Smooth muscle cell (in vitro differentiated cells): ENCODE data around the gene PKN1. TPM values are rescaled to one million over a fixed set of nuclear protein-coding genes. Genes with fewer than 3 reads are reported as not detected.

ENCODE experiments used
- DNase-seq: peaks from one replicate; lab custom pipeline; 2025; ENCODE audit not compliant: unreplicated experiment; lab: John Stamatoyannopoulos, UW
- H2AFZ ChIP-seq: fragments of 200-600 bp; sonication (generic); 2 replicates; pipeline ENCODE4 v1.6.0; 2016; ENCODE audit warnings: antibody characterized with exemption, low read depth, mild to moderate bottlenecking
- H3F3A ChIP-seq: fragments of 200-600 bp; sonication (generic); 2 replicates; pipeline ENCODE4 v1.6.0; 2017; ENCODE audit warnings: antibody characterized with exemption, low read depth
- H3K27ac ChIP-seq: fragments of 200-600 bp; sonication (generic); 2 replicates; pipeline ENCODE4 v1.5.1; 2016; ENCODE audit warnings: low read depth, mild to moderate bottlenecking
- H3K27me3 ChIP-seq: fragments of 200-600 bp; sonication (generic); 2 replicates; pipeline ENCODE4 v1.6.1; 2016; ENCODE audit warnings: low read depth, mild to moderate bottlenecking
- H3K36me3 ChIP-seq: fragments of 200-600 bp; sonication (generic); 2 replicates; pipeline ENCODE4 v1.5.1; 2016; ENCODE audit warnings: low read depth
- H3K4me1 ChIP-seq: fragments of 200-600 bp; sonication (generic); 2 replicates; pipeline ENCODE4 v1.5.1; 2016; ENCODE audit warnings: low read depth
- H3K4me2 ChIP-seq: fragments of 200-600 bp; sonication (generic); 2 replicates; pipeline ENCODE4 v1.6.0; 2016; ENCODE audit warnings: mild to moderate bottlenecking
- H3K4me3 ChIP-seq: fragments of 200-600 bp; sonication (generic); 2 replicates; pipeline ENCODE4 v1.5.1; 2016; ENCODE audit warnings: mild to moderate bottlenecking
- H3K79me2 ChIP-seq: fragments of 200-600 bp; sonication (generic); 2 replicates; pipeline ENCODE4 v1.6.0; 2016; ENCODE audit warnings: low read depth, mild to moderate bottlenecking
- H3K9ac ChIP-seq: fragments of 200-600 bp; sonication (generic); 2 replicates; pipeline ENCODE4 v1.6.0; 2016; ENCODE audit warnings: low read depth
- H3K9me3 ChIP-seq: fragments of 200-600 bp; sonication (generic); replicated peaks from 2 replicates; pipeline ENCODE4 v1.5.1; 2016; ENCODE audit warnings: low read depth
- H4K20me1 ChIP-seq: fragments of 200-600 bp; sonication (generic); 2 replicates; pipeline ENCODE4 v1.6.0; 2016; ENCODE audit warnings: low read depth
- WGBS: methylation state at CpG from one replicate; pipeline ENCODE4 v1.1.7; 2016; ENCODE audit warnings: low lambda C conversion rate; 5-methylcytosine and 5-hydroxymethylcytosine counted together
- polyA plus RNA-seq: library from polyadenylated mRNA; unstranded; fragments of >200 nt; fragmentation: Nextera tagmentation; extraction: Ambion mirVana; gene quantifications from 2 replicates; pipeline ENCODE4 v1.2.1, GENCODE V29; 2016
- total RNA-seq: library from RNA; depleted of rRNA; stranded (reverse); fragments of >200 nt; gene quantifications from 2 replicates; pipeline ENCODE4 v1.2.3, GENCODE V29; 2014
- TF ChIP-seq, protein P1 (sequence below): fragments of 200-600 bp; sonication (generic); IDR thresholded peaks from 2 replicates; pipeline ENCODE4 v1.5.1; 2017; ENCODE audit warnings: borderline replicate concordance, mild to moderate bottlenecking, antibody characterized with exemption; ENCODE audit not compliant: insufficient read depth, poor library complexity, severe bottlenecking

The PKN1 gene
- total and polyA plus RNA-seq, 2 experiments from 2014 or later, result 28.0 to 64.8 TPM

DNA sequence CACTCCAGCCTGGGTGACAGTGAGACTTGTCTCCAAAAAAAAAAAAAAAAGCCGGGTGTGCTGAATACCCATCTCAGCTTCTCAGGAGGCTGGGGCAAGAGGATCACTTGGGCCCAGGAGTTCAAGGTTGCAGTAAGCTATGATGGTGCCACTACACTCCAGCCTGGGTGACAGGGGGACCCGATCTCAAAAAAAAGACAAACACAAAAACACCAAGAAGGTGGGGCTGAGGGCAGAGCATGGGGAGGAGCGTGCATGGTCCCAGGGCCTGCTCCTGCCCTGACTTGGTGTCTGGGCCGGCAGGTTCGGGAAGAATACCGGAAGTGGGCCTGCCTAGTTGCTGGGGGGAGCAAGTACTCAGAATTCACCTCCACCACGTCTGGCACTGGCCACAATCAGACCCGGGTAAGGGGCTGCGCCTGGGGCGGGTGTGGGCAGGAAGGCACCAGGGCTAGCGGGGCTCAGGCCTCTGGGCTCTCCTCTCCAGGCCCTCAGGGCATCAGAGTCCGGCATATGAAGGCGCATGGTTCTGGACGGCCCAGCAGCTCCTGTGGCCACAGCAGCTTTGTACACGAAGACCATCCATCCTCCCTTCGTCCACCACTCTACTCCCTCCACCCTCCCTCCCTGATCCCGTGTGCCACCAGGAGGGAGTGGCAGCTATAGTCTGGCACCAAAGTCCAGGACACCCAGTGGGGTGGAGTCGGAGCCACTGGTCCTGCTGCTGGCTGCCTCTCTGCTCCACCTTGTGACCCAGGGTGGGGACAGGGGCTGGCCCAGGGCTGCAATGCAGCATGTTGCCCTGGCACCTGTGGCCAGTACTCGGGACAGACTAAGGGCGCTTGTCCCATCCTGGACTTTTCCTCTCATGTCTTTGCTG lies 25.3 kb upstream of the PKN1 start:
- Histone ChIP-seq H3K9ac (no peak overlapping the region), H3K27me3 (no peaks in the 10 kb centered on the region), H3K4me3 (no peak overlapping the region), H2AFZ (no peak overlapping the region), H3K36me3 (no peaks in the 10 kb centered on the region), H3K4me1 (no peaks in the 10 kb centered on the region), H3K79me2 (peaks cover 13% of the 10 kb centered on the region), H3K27ac (no peak overlapping the region), H3K9me3 (no peaks in the 10 kb centered on the region), H4K20me1 (peaks cover 35% of the 10 kb centered on the region), H3F3A (no peaks in the 10 kb centered on the region), H3K4me2 (no peak overlapping the region)
- TF ChIP-seq, protein P1, sequence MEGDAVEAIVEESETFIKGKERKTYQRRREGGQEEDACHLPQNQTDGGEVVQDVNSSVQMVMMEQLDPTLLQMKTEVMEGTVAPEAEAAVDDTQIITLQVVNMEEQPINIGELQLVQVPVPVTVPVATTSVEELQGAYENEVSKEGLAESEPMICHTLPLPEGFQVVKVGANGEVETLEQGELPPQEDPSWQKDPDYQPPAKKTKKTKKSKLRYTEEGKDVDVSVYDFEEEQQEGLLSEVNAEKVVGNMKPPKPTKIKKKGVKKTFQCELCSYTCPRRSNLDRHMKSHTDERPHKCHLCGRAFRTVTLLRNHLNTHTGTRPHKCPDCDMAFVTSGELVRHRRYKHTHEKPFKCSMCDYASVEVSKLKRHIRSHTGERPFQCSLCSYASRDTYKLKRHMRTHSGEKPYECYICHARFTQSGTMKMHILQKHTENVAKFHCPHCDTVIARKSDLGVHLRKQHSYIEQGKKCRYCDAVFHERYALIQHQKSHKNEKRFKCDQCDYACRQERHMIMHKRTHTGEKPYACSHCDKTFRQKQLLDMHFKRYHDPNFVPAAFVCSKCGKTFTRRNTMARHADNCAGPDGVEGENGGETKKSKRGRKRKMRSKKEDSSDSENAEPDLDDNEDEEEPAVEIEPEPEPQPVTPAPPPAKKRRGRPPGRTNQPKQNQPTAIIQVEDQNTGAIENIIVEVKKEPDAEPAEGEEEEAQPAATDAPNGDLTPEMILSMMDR, result no peak
- WGBS, result 95% methylated on average over 20 of the region's 20 CpGs
- DNase-seq, result no peak

DNA sequence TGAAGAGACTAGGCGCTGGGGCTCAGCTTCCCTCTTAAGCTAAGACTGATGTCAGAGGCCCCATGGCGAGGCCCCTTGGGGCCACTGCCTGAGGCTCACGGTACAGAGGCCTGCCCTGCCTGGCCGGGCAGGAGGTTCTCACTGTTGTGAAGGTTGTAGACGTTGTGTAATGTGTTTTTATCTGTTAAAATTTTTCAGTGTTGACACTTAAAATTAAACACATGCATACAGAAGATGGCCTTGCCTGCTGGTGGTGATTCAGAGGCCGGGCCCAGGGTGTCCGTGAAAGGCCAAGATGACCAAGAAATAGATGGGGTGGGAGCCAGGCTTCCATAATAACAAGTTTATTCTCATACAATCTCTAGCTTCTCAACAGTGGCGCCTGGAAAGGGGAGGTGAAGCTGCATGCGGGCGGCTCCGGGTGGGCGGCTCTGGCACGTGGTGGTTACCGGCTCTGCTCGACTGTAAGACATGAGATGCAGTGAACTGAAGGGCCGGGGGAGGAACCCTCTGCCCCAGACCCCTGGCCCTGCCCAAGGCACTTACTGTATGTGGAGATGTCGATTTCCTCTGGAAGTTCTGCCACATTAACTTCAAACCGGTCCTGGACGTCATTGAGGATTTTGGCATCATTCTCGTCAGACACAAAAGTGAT lies 24.5 kb upstream of the PKN1 start:
- no peak overlapping the region for H3K27ac ChIP-seq
- 95% methylated on average over 20 of the region's 20 CpGs for WGBS
- TF ChIP-seq, protein P1, result no peak
- H3F3A ChIP-seq, result no peaks in the 10 kb centered on the region
- DNase-seq, result no peak
- no peak overlapping the region for H3K4me2 ChIP-seq
- H3K9me3 ChIP-seq, result no peaks in the 10 kb centered on the region
- no peaks in the 10 kb centered on the region for H3K27me3 ChIP-seq
- H3K9ac ChIP-seq, result no peak overlapping the region
- H2AFZ ChIP-seq, result no peak overlapping the region
- no peaks in the 10 kb centered on the region for H3K36me3 ChIP-seq
- no peaks in the 10 kb centered on the region for H3K4me1 ChIP-seq
- H3K79me2 ChIP-seq, result peaks cover 21% of the 10 kb centered on the region
- H3K4me3 ChIP-seq, result no peak overlapping the region
- peaks cover 43% of the 10 kb centered on the region for H4K20me1 ChIP-seq

DNA sequence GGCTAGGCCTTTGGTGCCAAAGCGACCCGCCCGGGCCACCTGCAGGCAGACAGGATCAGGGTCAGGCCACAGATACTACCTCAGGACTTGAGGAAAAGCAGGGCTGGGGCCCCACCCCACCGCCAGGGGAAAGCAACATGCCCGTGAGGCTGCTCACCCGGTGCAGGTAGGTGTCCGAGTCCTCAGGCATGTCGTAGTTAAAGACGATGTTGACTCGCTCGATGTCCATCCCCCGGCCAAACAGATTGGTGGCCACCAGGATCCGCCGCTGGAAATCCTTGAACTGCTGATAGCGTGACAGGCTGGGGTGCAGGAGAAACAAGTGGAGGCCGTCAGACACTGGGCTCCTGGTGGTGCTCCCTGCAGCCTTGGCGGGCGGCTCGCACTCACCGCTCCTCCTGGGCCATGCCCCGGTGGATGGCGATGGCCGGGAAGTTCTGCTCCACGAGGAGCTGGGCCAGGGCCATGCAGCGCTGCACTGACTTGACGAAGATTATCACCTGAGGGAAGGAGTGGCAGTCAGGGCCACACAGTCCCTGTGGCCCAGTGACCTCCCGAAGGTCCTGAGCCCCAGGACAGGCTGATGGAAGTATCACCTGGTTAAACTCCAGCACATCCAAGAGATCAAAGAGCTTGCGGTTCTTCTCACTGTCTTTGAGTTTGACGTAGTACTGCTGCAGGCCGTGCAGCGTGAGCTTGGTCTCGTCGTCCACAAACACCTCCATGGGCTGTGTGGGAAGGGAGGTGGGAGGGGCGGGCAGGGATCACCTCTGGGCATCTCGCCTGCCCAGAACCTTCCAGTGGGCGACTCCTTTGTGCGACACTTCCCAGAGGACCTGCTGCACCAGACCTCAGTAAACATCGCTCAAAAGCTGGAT lies 23.7 kb upstream of the PKN1 start:
- H2AFZ ChIP-seq, result no peak overlapping the region
- H3K9me3 ChIP-seq, result no peaks in the 10 kb centered on the region
- no peaks in the 10 kb centered on the region for H3K27me3 ChIP-seq
- no peaks in the 10 kb centered on the region for H3K36me3 ChIP-seq
- no peak overlapping the region for H3K4me3 ChIP-seq
- no peaks in the 10 kb centered on the region for H3K4me1 ChIP-seq
- DNase-seq, result no peak
- no peak overlapping the region for H3K4me2 ChIP-seq
- peaks cover 50% of the 10 kb centered on the region for H4K20me1 ChIP-seq
- H3K9ac ChIP-seq, result no peak overlapping the region
- no peaks in the 10 kb centered on the region for H3F3A ChIP-seq
- WGBS, result 98% methylated on average over 38 of the region's 38 CpGs
- no peak overlapping the region for H3K27ac ChIP-seq
- TF ChIP-seq, protein P1, result no peak
- peaks cover 28% of the 10 kb centered on the region for H3K79me2 ChIP-seq
